Measurements from ENCODE around the gene HNF1A.

HNF1A gene

DNA sequence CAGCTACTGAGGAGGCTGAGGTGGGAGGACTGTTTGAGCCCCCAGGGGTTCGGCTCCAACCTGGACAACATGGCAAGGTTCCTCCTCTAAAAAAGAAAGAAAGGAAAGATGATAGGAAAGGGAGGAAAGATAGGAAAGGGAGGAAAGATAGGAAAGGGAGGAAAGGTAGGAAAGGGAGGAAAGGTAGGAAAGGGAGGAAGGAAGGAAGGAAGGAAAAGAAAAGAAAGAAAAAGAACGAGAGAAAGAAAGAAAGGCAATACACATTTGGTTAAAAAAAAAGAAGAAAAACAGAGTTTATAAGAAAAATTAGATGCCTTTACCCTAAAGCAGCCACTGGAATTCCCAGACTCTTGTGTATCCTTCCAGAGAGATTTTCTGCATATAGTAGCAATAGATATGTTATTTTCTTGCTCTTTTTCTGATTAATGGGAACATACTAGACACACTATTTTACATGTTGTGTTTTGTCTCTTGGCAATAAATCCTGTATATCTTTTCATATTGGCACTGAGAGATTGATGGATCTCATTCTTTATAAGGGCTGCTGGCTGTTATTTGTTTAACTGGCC lies 12.2 kb downstream of the HNF1A start:
- FAIRE-seq = no peak

- FAIRE-seq = no peak
Observed at GRCh38 chr12:120991965-120992364, 13.6 kb downstream of the HNF1A start.

DNA sequence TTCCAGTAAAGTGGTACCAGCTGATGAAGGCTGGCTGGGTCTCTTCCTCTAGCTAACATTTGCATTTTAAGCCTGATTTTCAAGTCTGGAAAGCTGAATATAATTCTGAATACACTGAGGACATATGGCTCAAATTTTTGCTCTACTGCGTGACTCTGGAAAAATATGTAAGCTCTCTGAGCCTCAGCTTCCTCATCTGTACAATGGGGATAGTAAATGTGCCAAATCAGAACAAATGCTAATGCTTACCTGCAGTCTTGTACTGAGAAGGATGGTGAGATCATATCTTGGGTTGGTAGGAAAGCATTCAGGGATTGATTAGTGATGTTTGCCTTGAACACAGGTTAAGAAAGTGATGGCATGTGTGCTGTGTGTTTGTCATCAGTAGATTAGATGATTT lies 14.6 kb downstream of the HNF1A start:
- FAIRE-seq = no peak

- FAIRE-seq = no peak
Observed at GRCh38 chr12:120993496-120993895, 15.2 kb downstream of the HNF1A start.

DNA sequence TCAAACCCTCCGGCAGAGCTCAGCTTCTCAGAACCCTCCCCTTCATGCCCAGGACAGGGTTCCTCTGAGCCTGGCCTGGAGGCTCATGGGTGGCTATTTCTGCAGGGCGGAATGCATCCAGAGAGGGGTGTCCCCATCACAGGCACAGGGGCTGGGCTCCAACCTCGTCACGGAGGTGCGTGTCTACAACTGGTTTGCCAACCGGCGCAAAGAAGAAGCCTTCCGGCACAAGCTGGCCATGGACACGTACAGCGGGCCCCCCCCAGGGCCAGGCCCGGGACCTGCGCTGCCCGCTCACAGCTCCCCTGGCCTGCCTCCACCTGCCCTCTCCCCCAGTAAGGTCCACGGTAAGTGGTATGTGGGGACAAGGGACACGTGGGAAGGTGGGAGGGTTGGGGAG lies 15.7 kb downstream of the HNF1A start:
- FAIRE-seq = no peak

- no peak for FAIRE-seq
Observed at GRCh38 chr12:120994589-120995337, 16.4 kb downstream of the HNF1A start.

DNA sequence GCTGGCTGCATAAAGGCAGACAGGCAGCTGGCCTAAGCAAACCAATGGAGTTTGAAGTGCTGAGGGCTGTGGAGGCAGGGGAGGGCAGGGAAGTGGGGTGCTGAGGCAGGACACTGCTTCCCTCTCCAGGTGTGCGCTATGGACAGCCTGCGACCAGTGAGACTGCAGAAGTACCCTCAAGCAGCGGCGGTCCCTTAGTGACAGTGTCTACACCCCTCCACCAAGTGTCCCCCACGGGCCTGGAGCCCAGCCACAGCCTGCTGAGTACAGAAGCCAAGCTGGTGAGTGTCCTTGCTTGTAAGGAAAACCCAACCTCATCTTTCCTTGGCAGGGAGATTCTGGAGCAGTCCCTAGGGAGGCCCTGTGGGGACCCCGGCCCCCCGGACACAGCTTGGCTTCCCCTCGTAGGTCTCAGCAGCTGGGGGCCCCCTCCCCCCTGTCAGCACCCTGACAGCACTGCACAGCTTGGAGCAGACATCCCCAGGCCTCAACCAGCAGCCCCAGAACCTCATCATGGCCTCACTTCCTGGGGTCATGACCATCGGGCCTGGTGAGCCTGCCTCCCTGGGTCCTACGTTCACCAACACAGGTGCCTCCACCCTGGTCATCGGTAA lies 17.9 kb downstream of the HNF1A start:
- FAIRE-seq = no peak

GRCh38 chr12:120997448-120997847 lies 19.1 kb downstream of the HNF1A start:
- FAIRE-seq = no peak

DNA sequence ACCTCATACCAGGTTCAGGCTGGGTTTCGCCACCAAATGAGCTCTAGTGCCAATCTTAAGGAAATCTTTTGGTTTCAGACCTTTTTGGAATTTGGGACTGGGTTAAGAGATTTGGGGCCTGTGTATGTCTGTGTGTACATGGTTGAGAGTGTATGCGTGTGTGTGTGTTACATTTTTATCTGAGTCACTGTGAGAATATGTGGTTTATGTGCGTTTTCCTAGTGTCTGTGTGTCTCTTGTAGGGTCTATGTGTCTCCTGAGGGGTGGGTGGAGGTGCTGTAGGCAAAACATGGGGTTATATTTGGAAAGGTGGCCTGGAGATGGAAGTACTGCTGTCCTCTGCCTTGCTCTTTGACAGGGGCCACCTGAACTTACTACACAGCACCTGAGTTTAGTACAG lies 20.1 kb downstream of the HNF1A start:
- FAIRE-seq = no peak

- no peak for FAIRE-seq
Observed at GRCh38 chr12:120999191-121000120, 21.1 kb downstream of the HNF1A start.

DNA sequence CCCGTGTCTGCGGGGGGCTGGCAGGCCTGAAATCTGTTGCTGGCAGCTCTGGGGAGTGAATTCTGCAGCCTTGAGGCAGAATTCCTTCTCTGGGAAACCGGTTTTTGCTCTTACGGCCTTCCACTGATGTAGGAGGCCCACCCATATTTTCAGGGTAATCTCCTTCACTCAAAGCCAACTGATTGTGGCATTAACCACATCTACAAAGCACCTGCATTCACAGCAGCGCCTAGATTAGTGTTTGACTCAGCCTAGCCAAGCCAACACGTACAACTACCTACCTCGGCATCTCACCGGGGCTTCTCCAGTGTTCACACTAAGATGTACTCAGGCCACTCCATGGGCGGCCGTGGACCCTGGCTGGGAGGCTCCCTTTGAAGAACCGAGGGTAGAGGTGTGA lies 22.2 kb downstream of the HNF1A start:
- FAIRE-seq = no peak

- FAIRE-seq = no peak
Observed at GRCh38 chr12:121001060-121001459, 22.7 kb downstream of the HNF1A start.

- FAIRE-seq = no peak
Observed at GRCh38 chr12:121001841-121002483, 23.6 kb downstream of the HNF1A start.

GRCh38 chr12:121003650-121004049 lies 25.3 kb downstream of the HNF1A start:
- FAIRE-seq = no peak

DNA sequence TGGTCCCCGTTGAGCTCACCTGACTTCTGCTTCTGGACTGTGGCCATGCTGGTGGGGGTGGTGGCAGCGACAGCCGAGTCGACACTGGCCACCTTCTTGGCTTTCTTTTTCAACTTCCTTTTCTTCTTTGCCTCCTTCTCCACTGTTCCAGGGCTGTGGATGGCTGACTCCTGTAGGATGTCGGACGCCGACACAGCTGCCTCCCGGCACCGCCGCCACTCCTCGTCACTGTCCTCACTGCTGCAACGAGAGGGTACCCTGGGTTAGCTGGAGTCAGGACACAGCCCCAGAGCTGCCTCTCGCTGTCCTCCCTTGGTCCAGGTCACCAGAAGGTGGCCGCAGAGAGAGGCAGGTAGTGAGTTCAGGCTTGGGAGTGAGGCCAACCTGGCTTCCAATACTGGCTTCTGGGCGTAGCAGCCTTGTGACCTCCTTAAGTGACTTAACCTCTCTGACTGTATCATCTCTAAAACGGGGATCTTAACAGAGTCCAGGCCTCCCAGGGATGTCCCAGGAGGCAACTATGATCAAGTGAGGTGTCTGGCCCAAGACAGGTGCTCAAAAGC lies 26.0 kb downstream of the HNF1A start:
- FAIRE-seq = no peak

- no peak for FAIRE-seq
Observed at GRCh38 chr12:121005346-121005815, 27.0 kb downstream of the HNF1A start.

- no peak for FAIRE-seq
Observed at GRCh38 chr12:121008347-121009098, 30.2 kb downstream of the HNF1A start.

DNA sequence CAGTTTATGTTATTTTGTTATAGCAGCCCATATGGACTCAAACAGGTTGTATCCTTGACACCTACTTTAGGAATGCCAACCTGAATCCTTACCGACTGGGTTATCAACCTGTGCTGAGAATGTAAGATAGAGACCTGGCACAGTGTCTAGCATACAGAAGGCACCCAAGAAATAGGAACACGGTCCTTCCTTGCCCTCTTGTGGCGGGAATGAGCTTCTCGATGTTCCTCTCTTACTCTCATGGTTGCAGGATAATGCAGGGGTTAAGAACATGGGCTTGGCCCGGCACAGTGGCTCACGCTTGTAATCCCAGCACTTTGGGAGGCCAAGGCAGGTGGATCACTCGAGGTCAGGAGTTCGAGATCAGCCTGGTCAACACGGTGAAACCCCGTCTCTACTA lies 31.4 kb downstream of the HNF1A start:
- FAIRE-seq = no peak

DNA sequence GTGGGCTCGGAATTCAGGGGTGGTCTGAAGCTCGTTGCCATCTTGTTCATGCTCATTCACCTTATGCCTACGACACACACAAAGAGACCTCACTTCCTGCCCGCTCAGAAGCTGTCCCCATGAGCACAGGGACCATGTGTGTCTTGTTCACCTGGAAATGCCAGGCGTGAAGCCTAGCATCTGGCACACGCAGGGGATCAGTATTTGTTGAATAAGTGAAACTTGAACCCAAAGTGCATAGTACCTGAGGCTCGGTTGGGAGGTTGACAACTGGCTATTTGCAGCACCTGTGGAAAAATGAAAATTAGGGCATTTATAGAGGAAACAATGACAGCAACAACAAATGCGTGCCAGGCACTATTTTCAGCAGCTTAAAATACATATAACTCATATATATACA lies 32.5 kb downstream of the HNF1A start:
- FAIRE-seq = no peak

- no peak for FAIRE-seq
Observed at GRCh38 chr12:121011820-121012219, 33.5 kb downstream of the HNF1A start.

DNA sequence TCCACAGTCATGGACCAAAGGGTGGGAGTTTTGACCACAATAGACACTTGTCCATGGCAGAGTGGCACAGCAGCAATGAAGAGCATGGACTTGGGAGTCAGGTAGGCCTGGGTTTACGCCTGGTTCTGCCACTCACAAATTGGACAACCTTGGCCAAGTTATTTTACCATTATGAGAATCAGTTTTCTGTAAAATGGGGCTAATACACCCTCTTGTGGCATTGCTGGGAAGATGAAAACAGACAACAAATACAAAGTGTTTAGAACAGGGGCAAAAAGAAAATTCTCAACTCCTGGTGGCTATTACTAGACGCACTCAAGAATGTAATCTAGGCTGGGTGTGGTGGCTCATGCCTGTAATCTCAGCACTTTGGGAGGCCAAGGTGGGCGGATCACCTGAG lies 35.4 kb downstream of the HNF1A start:
- no peak for FAIRE-seq
